Measurements from ENCODE around the gene USPL1.

DNA sequence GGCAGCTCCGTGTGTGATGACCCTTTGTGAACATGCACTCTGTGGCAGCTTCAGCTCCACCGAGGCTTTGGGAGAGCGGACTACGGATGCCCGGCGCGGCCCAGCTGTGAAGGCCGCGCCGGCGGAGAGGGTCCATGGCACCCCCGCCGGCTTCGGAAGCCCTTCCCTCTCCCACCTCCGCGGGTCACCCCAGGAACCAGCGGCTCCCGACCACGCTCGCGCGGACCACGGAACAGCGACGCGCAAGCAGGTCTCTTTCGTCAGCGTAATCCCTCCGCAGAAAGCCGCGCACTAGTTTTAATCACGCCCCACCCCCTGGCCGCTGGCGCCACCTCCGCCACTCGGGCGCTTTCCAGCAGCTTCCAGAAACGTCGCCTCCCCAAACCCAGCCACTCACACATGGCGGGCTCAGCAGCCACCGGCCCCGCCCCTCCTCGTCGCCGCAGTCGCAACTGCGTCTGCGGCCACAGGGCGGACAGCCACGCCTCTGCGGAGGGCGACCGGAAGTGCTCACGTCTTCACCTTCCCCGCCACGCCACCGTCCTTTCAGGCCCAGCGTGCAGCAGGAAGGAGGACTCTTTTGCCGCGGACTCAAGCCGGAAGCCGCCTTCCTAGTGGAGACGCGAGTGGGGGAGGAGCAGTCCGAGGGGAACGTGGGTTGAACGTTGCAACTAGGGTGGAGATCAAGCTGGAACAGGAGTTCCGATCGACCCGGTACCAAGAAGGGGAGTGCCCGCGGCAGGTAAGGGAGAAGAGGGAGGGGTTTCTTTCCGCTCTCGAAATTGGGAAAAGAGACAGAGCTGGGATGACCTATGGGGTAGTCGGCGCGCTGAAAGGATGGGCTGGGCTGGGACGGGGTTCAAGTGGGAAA lies at the start of gene USPL1:
- peak; percentile 94 to 96 for TF ChIP-seq POLR2A (IDR thresholded peaks at IDR 0.05)
- TF ChIP-seq, protein P1, sequence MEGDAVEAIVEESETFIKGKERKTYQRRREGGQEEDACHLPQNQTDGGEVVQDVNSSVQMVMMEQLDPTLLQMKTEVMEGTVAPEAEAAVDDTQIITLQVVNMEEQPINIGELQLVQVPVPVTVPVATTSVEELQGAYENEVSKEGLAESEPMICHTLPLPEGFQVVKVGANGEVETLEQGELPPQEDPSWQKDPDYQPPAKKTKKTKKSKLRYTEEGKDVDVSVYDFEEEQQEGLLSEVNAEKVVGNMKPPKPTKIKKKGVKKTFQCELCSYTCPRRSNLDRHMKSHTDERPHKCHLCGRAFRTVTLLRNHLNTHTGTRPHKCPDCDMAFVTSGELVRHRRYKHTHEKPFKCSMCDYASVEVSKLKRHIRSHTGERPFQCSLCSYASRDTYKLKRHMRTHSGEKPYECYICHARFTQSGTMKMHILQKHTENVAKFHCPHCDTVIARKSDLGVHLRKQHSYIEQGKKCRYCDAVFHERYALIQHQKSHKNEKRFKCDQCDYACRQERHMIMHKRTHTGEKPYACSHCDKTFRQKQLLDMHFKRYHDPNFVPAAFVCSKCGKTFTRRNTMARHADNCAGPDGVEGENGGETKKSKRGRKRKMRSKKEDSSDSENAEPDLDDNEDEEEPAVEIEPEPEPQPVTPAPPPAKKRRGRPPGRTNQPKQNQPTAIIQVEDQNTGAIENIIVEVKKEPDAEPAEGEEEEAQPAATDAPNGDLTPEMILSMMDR (IDR thresholded peaks at IDR 0.05) = peak; percentile 7 to 92 (median 25)

Data from tibial nerve (tissue), 3 donors.